Measurements from ENCODE around the gene SLC43A2.
"Not testable (repeated sequence)": the region's sequence is repeated elsewhere in the genome, so short reads cannot be mapped to it uniquely, and the experiment has no call there.

The SLC43A2 gene

DNA sequence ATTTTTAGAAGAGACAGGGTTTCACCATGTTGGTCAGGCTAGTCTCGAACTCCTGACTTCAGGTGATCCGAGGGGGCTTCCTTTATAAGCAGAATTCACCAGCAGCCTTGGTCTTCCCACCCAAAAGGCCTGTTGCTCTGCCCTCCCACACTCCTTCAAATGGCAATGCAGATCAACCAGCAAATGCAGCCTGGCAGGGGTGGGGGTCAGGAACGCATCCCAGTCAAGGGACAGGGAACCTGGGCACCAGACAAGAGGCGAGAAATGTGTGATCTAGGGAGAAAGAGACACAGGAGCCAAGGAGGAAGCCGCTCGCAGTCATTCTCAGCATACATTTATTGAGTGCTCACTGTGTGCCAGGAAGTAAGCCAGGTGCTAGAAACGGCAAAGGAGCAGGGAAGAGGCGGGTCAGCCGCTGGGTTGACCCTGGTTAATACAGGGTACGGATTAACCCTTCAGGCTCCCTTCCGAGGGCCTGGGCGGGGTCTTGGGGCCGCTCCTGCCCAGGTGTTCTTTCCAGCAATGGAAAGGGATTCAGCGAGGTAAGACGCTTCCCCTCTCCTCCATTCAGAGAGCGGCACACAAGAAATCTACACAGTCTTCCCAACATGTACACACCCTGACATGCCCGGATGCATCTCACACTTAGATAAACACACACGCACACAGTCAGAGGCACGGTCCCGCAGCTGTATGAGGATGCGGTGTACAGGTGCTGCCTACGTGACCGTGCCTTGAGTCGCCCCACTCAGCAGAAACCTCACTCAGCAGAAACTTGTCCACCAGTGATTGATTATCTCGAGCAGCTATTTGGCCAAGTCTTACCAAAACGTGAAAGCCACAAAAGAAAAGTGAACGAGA lies 59.5 kb downstream of the SLC43A2 start:
- TF ChIP-seq, protein P1, sequence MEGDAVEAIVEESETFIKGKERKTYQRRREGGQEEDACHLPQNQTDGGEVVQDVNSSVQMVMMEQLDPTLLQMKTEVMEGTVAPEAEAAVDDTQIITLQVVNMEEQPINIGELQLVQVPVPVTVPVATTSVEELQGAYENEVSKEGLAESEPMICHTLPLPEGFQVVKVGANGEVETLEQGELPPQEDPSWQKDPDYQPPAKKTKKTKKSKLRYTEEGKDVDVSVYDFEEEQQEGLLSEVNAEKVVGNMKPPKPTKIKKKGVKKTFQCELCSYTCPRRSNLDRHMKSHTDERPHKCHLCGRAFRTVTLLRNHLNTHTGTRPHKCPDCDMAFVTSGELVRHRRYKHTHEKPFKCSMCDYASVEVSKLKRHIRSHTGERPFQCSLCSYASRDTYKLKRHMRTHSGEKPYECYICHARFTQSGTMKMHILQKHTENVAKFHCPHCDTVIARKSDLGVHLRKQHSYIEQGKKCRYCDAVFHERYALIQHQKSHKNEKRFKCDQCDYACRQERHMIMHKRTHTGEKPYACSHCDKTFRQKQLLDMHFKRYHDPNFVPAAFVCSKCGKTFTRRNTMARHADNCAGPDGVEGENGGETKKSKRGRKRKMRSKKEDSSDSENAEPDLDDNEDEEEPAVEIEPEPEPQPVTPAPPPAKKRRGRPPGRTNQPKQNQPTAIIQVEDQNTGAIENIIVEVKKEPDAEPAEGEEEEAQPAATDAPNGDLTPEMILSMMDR (conservative IDR thresholded peaks at IDR 0.05; ENCODE audit: low read depth, low read length): no peak
- no peaks in the 10 kb centered on the region for H3K79me2 ChIP-seq (ENCODE audit: insufficient read depth, low read depth)
- H3K27ac ChIP-seq: no peak overlapping the region
- no peak overlapping the region for H3K4me3 ChIP-seq (IDR thresholded peaks at IDR 0.05; ENCODE audit: insufficient read depth, low read depth, low read length)
- no peak overlapping the region for H3K4me2 ChIP-seq
- H4K20me1 ChIP-seq (ENCODE audit: insufficient read depth): no peaks in the 10 kb centered on the region
- no peaks in the 10 kb centered on the region for H3K36me3 ChIP-seq (ENCODE audit: insufficient read depth)
- no peaks in the 10 kb centered on the region for H3K27me3 ChIP-seq (ENCODE audit: insufficient read depth, low read depth)
- no peaks in the 10 kb centered on the region for H3K4me1 ChIP-seq (ENCODE audit: low read depth, poor library complexity, severe bottlenecking)
- H2AFZ ChIP-seq (ENCODE audit: low read depth): no peak overlapping the region
- H3K9ac ChIP-seq: no peak overlapping the region

- Histone ChIP-seq H2AFZ (ENCODE audit: low read depth) (no peak overlapping the region; the same call in 1 of the 2 replicates), H4K20me1 (ENCODE audit: insufficient read depth) (no peaks in the 10 kb centered on the region), H3K4me3 (IDR thresholded peaks at IDR 0.05; ENCODE audit: insufficient read depth, low read depth, low read length) (no peak overlapping the region), H3K27ac (no peak overlapping the region), H3K4me2 (no peak overlapping the region), H3K79me2 (ENCODE audit: insufficient read depth, low read depth) (0 out of 2 replicates have a peak, but pooled peaks cover under 1% of the 10 kb centered on the region), H3K27me3 (ENCODE audit: insufficient read depth, low read depth) (no peaks in the 10 kb centered on the region), H3K9ac (no peak overlapping the region), H3K36me3 (ENCODE audit: insufficient read depth) (no peaks in the 10 kb centered on the region), H3K4me1 (ENCODE audit: low read depth, poor library complexity, severe bottlenecking) (no peaks in the 10 kb centered on the region)
- TF ChIP-seq, protein P1 (conservative IDR thresholded peaks at IDR 0.05; ENCODE audit: low read depth, low read length): no peak
Measured at GRCh38 chr17:1566505-1567199, 62.0 kb downstream of the SLC43A2 start.

- 0 out of 2 replicates have a peak, but pooled peaks cover 5% of the 10 kb centered on the region for H3K79me2 ChIP-seq (ENCODE audit: insufficient read depth, low read depth)
Measured at GRCh38 chr17:1565877-1566276, 62.8 kb downstream of the SLC43A2 start.

DNA sequence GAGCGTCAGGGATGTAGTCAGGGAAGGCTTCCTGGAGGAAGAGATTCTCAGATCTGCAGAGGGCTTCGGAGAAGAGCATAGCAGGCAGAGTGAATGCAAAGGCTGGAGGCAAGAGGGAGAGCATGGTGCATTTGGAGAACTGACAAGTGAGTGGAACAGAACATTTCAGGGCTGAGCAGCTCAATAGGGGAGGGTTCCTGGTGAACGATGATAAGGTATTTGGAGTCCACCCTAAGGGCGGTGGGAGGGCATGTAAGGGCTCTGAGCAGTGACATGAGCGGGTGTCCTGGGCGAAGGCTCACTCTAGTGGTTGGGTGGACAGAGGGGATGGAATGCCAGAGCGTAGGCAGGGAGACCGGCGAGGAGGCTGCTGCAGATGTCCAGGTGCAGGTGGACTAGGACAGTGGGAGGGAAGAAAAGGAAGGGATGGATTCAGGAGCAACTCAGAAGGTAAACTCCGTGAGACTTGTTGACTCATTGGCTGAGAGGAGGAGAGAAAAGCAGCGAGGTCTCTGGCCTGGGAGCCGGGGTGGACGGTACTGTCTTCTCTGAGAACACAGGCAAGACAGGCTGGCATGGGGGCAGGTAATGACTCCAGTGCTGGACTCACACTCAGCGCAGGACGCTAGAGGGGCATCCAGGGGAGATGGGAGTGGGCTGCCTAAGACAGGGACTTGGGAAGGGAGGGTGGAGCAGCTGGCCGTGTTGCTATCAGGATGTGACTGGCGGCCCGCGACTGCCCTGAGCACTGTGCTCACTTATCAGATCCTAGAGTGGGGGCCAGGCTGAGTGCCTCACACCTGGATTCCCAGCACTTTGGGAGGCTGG lies 64.6 kb downstream of the SLC43A2 start:
- H3K27ac ChIP-seq: no peak overlapping the region
- H3K79me2 ChIP-seq (ENCODE audit: insufficient read depth, low read depth): peaks cover 12% of the 10 kb centered on the region; the same call in 1 of the 2 replicates
- H3K4me2 ChIP-seq: no peak overlapping the region
- peaks cover 4% of the 10 kb centered on the region for H3K4me1 ChIP-seq (ENCODE audit: low read depth, poor library complexity, severe bottlenecking)
- no peak overlapping the region for H3K4me3 ChIP-seq (IDR thresholded peaks at IDR 0.05; ENCODE audit: insufficient read depth, low read depth, low read length)
- TF ChIP-seq, protein P1 (conservative IDR thresholded peaks at IDR 0.05; ENCODE audit: low read depth, low read length): no peak
- H4K20me1 ChIP-seq (ENCODE audit: insufficient read depth): no peaks in the 10 kb centered on the region
- no peaks in the 10 kb centered on the region for H3K27me3 ChIP-seq (ENCODE audit: insufficient read depth, low read depth)
- H2AFZ ChIP-seq (ENCODE audit: low read depth): no peak overlapping the region
- no peak overlapping the region for H3K9ac ChIP-seq
- no peaks in the 10 kb centered on the region for H3K36me3 ChIP-seq (ENCODE audit: insufficient read depth)

More at GRCh38 chr17:1565877-1566276, 62.8 kb downstream of the SLC43A2 start:
- Histone ChIP-seq H3K27me3 (ENCODE audit: insufficient read depth, low read depth) (no peaks in the 10 kb centered on the region), H3K27ac (no peak overlapping the region), H3K4me1 (ENCODE audit: low read depth, poor library complexity, severe bottlenecking) (peaks cover 2% of the 10 kb centered on the region), H3K9ac (no peak overlapping the region), H4K20me1 (ENCODE audit: insufficient read depth) (no peaks in the 10 kb centered on the region), H2AFZ (ENCODE audit: low read depth) (no peak overlapping the region), H3K4me3 (IDR thresholded peaks at IDR 0.05; ENCODE audit: insufficient read depth, low read depth, low read length) (no peak overlapping the region), H3K4me2 (no peak overlapping the region), H3K36me3 (ENCODE audit: insufficient read depth) (no peaks in the 10 kb centered on the region)
- TF ChIP-seq, protein P1 (conservative IDR thresholded peaks at IDR 0.05; ENCODE audit: low read depth, low read length): no peak

DNA sequence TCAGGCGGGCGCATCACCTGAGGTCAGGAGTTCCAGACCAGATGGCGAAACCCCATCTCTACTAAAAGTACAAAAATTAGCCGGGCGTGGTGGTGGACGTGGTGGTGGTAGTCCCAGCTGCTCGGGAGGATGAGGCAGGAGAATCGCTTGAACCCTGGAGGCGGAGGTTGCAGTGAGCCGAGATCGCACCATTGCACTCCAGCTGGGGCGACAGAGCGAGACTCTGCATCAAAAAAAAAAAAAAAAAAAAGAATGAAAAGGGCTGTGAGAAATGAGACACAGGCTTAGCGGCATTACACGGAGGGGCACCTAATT lies 65.2 kb downstream of the SLC43A2 start:
- H3K4me3 ChIP-seq (IDR thresholded peaks at IDR 0.05; ENCODE audit: insufficient read depth, low read depth, low read length); H4K20me1 ChIP-seq (ENCODE audit: insufficient read depth); H3K27ac ChIP-seq; H3K9ac ChIP-seq; H3K4me2 ChIP-seq; H3K27me3 ChIP-seq (ENCODE audit: insufficient read depth, low read depth); H3K36me3 ChIP-seq (ENCODE audit: insufficient read depth); H3K4me1 ChIP-seq (ENCODE audit: low read depth, poor library complexity, severe bottlenecking): not testable (repeated sequence)
- peaks cover 12% of the 10 kb centered on the region; the same call in 1 of the 2 replicates for H3K79me2 ChIP-seq (ENCODE audit: insufficient read depth, low read depth)
- H2AFZ ChIP-seq (ENCODE audit: low read depth): peak overlapping the region; percentile 71; the same call in 1 of the 2 replicates
